GM12878 (cell line): ENCODE measurements around the gene SCRN1. TPM values are rescaled to one million over a fixed set of nuclear protein-coding genes. Genes with fewer than 3 reads are reported as not detected.

Experiments
- ATAC-seq: fragments of 200-7000 bp; cut with Tn5 transposase; 3 replicates; pipeline ENCODE4 v1.9.1; 2020; ENCODE audit warnings: mild to moderate bottlenecking, moderate library complexity
- BruUV-seq: library from RNA; stranded (reverse); fragments of 400-500 nt; replicated peaks from 2 replicates; lab custom pipeline; 2021; lab: Mats Ljungman, UMichigan
- CTCF ChIA-PET: fragments of 300-600 bp; sonication (Branson Sonifier 250); formaldehyde crosslinking; extraction: SDS; loops from one replicate; lab custom pipeline; 2021; ENCODE audit warnings: inconsistent platforms; lab: Yijun Ruan, JAX
- POLR2A ChIA-PET: fragments of 350-600 bp; formaldehyde crosslinking; extraction: SDS; loops from one replicate; lab custom pipeline; 2021; ENCODE audit warnings: inconsistent platforms; lab: Charles Lee
- RAD21 ChIA-PET: fragments of 300-600 bp; sonication (Branson Sonifier 250); formaldehyde crosslinking; loops from one replicate; lab custom pipeline; 2023; ENCODE audit warnings: antibody characterized with exemption; ENCODE audit not compliant: unreplicated experiment; lab: Charles Lee
- SMC1A ChIA-PET: fragments of 300-600 bp; sonication (Branson Sonifier 250); formaldehyde crosslinking; loops from one replicate; lab custom pipeline; 2023; ENCODE audit not compliant: unreplicated experiment, uncharacterized antibody; lab: Charles Lee
- DNase-seq: peaks from one replicate; pipeline ENCODE4 v3.0.0-alpha.2; 2011; ENCODE audit warnings: low read depth, low spot score
- FAIRE-seq: peaks from 3 replicates; lab custom pipeline; 2011; peaks lifted over from hg19 to GRCh38; lab: Jason Lieb, UNC
- H2AFZ ChIP-seq: 2 replicates; pipeline ENCODE4 v1.6.0; 2011; ENCODE audit warnings: low read depth, low read length, control low read depth; ENCODE audit not compliant: control insufficient read depth
- H3K27ac ChIP-seq: 2 replicates; pipeline ENCODE4 v1.5.1; 2011; ENCODE audit warnings: control low read depth; ENCODE audit not compliant: control insufficient read depth, insufficient read depth
- H3K27me3 ChIP-seq, 2 experiments: replicated peaks in 1 of 2; 2 replicates each; pipeline versions ENCODE4 v1.6.0 to v1.6.1; 2011; ENCODE audit warnings: low read length in 1 of 2; ENCODE audit not compliant: control insufficient read depth in 2 of 2, insufficient read depth in 2 of 2
- H3K36me3 ChIP-seq, 2 experiments: 2 replicates each; pipeline ENCODE4 v1.5.1; 2011; ENCODE audit warnings: low read length in 1 of 2; ENCODE audit not compliant: control insufficient read depth in 2 of 2, insufficient read depth in 2 of 2
- H3K4me1 ChIP-seq: 2 replicates; pipeline ENCODE4 v1.6.1; 2011; ENCODE audit warnings: mild to moderate bottlenecking, low read length, moderate library complexity, mixed read lengths; ENCODE audit not compliant: control insufficient read depth, insufficient read depth
- H3K4me2 ChIP-seq: 2 replicates; pipeline ENCODE4 v1.6.0; 2011; ENCODE audit warnings: control low read depth; ENCODE audit not compliant: control insufficient read depth, insufficient read depth
- H3K4me3 ChIP-seq: fragments of 200-600 bp; sonication (generic); 2 replicates; pipeline ENCODE4 v1.5.1; 2016
- H3K79me2 ChIP-seq: 2 replicates; pipeline ENCODE4 v1.6.0; 2011; ENCODE audit warnings: low read length; ENCODE audit not compliant: control insufficient read depth, insufficient read depth
- H3K9ac ChIP-seq: 2 replicates; pipeline ENCODE4 v1.8.0; 2011; ENCODE audit warnings: low read length, control low read depth, mixed read lengths; ENCODE audit not compliant: control insufficient read depth, insufficient read depth
- H3K9me3 ChIP-seq: replicated peaks from 3 replicates; pipeline ENCODE4 v1.5.1; 2011; ENCODE audit warnings: mild to moderate bottlenecking, low read length; ENCODE audit not compliant: control insufficient read depth, insufficient read depth
- H4K20me1 ChIP-seq: 2 replicates; pipeline ENCODE4 v1.6.0; 2011; ENCODE audit not compliant: control insufficient read depth, insufficient read depth
- PML ChIP-seq: IDR thresholded peaks from 2 replicates; pipeline ENCODE4 v1.6.1; 2012; ENCODE audit warnings: low read length, inconsistent platforms
- POLR2AphosphoS2 ChIP-seq: IDR thresholded peaks from 2 replicates; pipeline ENCODE4 v1.6.1; 2011; ENCODE audit warnings: low read depth, mild to moderate bottlenecking, low read length, improper control_type of control experiment, moderate library complexity
- RFX5 ChIP-seq: IDR thresholded peaks from 2 replicates; pipeline ENCODE4 v1.6.1; 2011; ENCODE audit warnings: low read depth, low read length, improper control_type of control experiment
- WGBS: methylation state at CpG from one replicate; pipeline ENCODE4 v1.1.6; 2016; ENCODE audit warnings: low lambda C conversion rate; ENCODE audit not compliant: insufficient replicate concordance, insufficient coverage; ENCODE audit errors: missing lambda C conversion rate; 5-methylcytosine and 5-hydroxymethylcytosine counted together
- in situ Hi-C: fragments of 300-500 bp; cut with MboI; formaldehyde crosslinking; loops from 9 replicates; pipeline ENCODE4 v1.14.3; 2018; ENCODE audit warnings: mixed read lengths
- intact Hi-C: fragments of 100-400 bp; cut with micrococcal nuclease; formaldehyde crosslinking; loops from one replicate; pipeline ENCODE4 v1.14.2; 2022; ENCODE audit not compliant: unreplicated experiment
- polyA plus RNA-seq, 11 experiments: library from polyadenylated mRNA; depleted of rRNA in 4 of 11; unstranded in 6 of 11; stranded (reverse) in 5 of 11; fragments of >200 nt; fragmentation: Nextera tagmentation in 4 of 11; fragmentation: Illumina TruSeq in 1 of 11; extraction: Ambion mirVana in 4 of 11; extraction: Trizol in 1 of 11; gene quantifications; 1 replicate in 1 of 11; 2 replicates in 10 of 11; pipeline versions ENCODE4 v1.2.1 to v1.2.3, GENCODE V29; 2011 to 2016; ENCODE audit warnings: inconsistent platforms in 2 of 11, missing spikeins in 2 of 11, low read depth in 1 of 11
- total RNA-seq, 4 experiments: library from RNA; depleted of rRNA in 3 of 4; stranded (reverse); fragments of >200 nt in 3 of 4; fragmentation: Illumina TruSeq in 1 of 4; extraction: Trizol in 1 of 4; gene quantifications; 2 replicates each; pipeline versions ENCODE4 v1.2.1 to v1.2.3, GENCODE V29; 2013 to 2021
- TF ChIP-seq, protein P1 (sequence below): fragments of 450-650 bp; formaldehyde crosslinking; IDR thresholded peaks from 2 replicates; pipeline ENCODE4 v1.4.0; 2020; ENCODE audit warnings: mild to moderate bottlenecking, moderate library complexity
- TF ChIP-seq, protein P2 (sequence below): fragments of 450-650 bp; IDR thresholded peaks from 2 replicates; pipeline ENCODE4 v1.6.1; 2018; ENCODE audit warnings: borderline replicate concordance, mild to moderate bottlenecking; ENCODE audit not compliant: partially characterized antibody
- TF ChIP-seq, protein P3 (sequence below): IDR thresholded peaks from 2 replicates; pipeline ENCODE4 v1.6.1; 2012; ENCODE audit warnings: improper control_type of control experiment, low read depth, low read length; ENCODE audit not compliant: insufficient replicate concordance
- TF ChIP-seq, protein P4 (sequence below): IDR thresholded peaks from 2 replicates; pipeline ENCODE4 v1.6.1; 2012; ENCODE audit warnings: low read depth, low read length, improper control_type of control experiment

SCRN1 gene
- total and polyA plus RNA-seq, 10 of the 15 experiments (the other 5 are each of a cell fraction or from before 2014, with no cell fraction given), result 11.1 to 67.6 (median 41.7) TPM

DNA sequence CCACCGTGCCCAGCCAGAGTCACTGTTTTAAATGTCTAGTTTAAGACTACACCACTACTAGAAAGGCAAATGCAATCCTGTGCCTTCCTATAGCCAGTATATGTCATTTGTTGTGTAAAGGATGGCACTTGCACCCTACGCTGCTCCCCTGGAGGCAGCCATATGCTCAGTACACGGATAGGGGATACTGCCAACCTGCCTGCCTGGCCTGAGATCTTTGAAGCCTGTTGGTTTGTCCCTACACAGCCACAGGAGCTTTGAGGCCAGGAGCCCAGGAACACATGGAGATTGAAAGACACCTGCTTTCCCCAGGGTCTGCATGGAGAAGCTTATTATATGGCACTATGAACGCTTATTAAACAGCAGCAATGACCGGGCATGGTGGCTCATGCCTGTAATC is 2.3 kb upstream of the SCRN1 start:
- Histone ChIP-seq H3K9ac (no peak overlapping the region), H4K20me1 (no peaks in the 10 kb centered on the region), H3K4me3 (no peak overlapping the region), H3K27me3 (no peaks in the 10 kb centered on the region), H3K36me3 (no peaks in the 10 kb centered on the region), H2AFZ (no peak overlapping the region), H3K4me1 (peaks cover 9% of the 10 kb centered on the region; the same call in 1 of the 2 replicates), H3K9me3 (peaks cover 3% of the 10 kb centered on the region; the same call in 2 of the 3 replicates), H3K27ac (no peak overlapping the region), H3K4me2 (no peak overlapping the region), H3K79me2 (peaks cover 34% of the 10 kb centered on the region)
- CTCF ChIA-PET, result interaction anchor here (2.4 kb wide), 1 partner anchor 70 kb away, joined by 11 read pairs; no protein-coding TSS in a partner anchor
- intact Hi-C loops, result no loop called here
- in situ Hi-C loops, result no loop called here
- no TSS peak for BruUV-seq
- POLR2A ChIA-PET, result interaction anchor here (0.6 to 0.7 kb wide), 2 partner anchors 16 to 25 kb away, joined by 3 to 12 read pairs; no protein-coding TSS in a partner anchor
- ATAC-seq, result no peak
- SMC1A ChIA-PET, result interaction anchor here (1.1 to 1.7 kb wide), 4 partner anchors 10 to 35 kb away, joined by 3 to 5 read pairs (median 3); no protein-coding TSS in a partner anchor
- no peak for DNase-seq
- FAIRE-seq, result no peak
- 91% methylated on average over 5 of the region's 5 CpGs for WGBS
- RAD21 ChIA-PET, result interaction anchor here (1.2 kb wide), 1 partner anchor 69 kb away, joined by 3 read pairs; no protein-coding TSS in a partner anchor
- TF ChIP-seq, protein P1, sequence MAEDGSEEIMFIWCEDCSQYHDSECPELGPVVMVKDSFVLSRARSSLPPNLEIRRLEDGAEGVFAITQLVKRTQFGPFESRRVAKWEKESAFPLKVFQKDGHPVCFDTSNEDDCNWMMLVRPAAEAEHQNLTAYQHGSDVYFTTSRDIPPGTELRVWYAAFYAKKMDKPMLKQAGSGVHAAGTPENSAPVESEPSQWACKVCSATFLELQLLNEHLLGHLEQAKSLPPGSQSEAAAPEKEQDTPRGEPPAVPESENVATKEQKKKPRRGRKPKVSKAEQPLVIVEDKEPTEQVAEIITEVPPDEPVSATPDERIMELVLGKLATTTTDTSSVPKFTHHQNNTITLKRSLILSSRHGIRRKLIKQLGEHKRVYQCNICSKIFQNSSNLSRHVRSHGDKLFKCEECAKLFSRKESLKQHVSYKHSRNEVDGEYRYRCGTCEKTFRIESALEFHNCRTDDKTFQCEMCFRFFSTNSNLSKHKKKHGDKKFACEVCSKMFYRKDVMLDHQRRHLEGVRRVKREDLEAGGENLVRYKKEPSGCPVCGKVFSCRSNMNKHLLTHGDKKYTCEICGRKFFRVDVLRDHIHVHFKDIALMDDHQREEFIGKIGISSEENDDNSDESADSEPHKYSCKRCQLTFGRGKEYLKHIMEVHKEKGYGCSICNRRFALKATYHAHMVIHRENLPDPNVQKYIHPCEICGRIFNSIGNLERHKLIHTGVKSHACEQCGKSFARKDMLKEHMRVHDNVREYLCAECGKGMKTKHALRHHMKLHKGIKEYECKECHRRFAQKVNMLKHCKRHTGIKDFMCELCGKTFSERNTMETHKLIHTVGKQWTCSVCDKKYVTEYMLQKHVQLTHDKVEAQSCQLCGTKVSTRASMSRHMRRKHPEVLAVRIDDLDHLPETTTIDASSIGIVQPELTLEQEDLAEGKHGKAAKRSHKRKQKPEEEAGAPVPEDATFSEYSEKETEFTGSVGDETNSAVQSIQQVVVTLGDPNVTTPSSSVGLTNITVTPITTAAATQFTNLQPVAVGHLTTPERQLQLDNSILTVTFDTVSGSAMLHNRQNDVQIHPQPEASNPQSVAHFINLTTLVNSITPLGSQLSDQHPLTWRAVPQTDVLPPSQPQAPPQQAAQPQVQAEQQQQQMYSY (CRISPR knock-in tag), result no peak
- TF ChIP-seq POLR2AphosphoS2 (no peak), RFX5 (no peak), PML (no peak)
- TF ChIP-seq, protein P2, sequence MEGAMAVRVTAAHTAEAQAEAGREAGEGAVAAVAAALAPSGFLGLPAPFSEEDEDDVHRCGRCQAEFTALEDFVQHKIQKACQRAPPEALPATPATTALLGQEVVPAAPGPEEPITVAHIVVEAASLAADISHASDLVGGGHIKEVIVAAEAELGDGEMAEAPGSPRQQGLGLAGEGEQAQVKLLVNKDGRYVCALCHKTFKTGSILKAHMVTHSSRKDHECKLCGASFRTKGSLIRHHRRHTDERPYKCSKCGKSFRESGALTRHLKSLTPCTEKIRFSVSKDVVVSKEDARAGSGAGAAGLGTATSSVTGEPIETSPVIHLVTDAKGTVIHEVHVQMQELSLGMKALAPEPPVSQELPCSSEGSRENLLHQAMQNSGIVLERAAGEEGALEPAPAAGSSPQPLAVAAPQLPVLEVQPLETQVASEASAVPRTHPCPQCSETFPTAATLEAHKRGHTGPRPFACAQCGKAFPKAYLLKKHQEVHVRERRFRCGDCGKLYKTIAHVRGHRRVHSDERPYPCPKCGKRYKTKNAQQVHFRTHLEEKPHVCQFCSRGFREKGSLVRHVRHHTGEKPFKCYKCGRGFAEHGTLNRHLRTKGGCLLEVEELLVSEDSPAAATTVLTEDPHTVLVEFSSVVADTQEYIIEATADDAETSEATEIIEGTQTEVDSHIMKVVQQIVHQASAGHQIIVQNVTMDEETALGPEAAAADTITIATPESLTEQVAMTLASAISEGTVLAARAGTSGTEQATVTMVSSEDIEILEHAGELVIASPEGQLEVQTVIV, result no peak
- TF ChIP-seq, protein P3, sequence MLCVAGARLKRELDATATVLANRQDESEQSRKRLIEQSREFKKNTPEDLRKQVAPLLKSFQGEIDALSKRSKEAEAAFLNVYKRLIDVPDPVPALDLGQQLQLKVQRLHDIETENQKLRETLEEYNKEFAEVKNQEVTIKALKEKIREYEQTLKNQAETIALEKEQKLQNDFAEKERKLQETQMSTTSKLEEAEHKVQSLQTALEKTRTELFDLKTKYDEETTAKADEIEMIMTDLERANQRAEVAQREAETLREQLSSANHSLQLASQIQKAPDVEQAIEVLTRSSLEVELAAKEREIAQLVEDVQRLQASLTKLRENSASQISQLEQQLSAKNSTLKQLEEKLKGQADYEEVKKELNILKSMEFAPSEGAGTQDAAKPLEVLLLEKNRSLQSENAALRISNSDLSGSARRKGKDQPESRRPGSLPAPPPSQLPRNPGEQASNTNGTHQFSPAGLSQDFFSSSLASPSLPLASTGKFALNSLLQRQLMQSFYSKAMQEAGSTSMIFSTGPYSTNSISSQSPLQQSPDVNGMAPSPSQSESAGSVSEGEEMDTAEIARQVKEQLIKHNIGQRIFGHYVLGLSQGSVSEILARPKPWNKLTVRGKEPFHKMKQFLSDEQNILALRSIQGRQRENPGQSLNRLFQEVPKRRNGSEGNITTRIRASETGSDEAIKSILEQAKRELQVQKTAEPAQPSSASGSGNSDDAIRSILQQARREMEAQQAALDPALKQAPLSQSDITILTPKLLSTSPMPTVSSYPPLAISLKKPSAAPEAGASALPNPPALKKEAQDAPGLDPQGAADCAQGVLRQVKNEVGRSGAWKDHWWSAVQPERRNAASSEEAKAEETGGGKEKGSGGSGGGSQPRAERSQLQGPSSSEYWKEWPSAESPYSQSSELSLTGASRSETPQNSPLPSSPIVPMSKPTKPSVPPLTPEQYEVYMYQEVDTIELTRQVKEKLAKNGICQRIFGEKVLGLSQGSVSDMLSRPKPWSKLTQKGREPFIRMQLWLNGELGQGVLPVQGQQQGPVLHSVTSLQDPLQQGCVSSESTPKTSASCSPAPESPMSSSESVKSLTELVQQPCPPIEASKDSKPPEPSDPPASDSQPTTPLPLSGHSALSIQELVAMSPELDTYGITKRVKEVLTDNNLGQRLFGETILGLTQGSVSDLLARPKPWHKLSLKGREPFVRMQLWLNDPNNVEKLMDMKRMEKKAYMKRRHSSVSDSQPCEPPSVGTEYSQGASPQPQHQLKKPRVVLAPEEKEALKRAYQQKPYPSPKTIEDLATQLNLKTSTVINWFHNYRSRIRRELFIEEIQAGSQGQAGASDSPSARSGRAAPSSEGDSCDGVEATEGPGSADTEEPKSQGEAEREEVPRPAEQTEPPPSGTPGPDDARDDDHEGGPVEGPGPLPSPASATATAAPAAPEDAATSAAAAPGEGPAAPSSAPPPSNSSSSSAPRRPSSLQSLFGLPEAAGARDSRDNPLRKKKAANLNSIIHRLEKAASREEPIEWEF, result no peak
- TF ChIP-seq, protein P4, sequence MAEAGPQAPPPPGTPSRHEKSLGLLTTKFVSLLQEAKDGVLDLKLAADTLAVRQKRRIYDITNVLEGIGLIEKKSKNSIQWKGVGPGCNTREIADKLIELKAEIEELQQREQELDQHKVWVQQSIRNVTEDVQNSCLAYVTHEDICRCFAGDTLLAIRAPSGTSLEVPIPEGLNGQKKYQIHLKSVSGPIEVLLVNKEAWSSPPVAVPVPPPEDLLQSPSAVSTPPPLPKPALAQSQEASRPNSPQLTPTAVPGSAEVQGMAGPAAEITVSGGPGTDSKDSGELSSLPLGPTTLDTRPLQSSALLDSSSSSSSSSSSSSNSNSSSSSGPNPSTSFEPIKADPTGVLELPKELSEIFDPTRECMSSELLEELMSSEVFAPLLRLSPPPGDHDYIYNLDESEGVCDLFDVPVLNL, result no peak
